HL-60 (cell line): ENCODE measurements around the gene PLK1.

Source experiments
- DNase-seq, 2 experiments: peaks; one replicate each; pipeline ENCODE4 v3.0.0-alpha.2; 2010 to 2020; ENCODE audit warnings: low read depth in 1 of 2, low spot score in 1 of 2
- H3K27ac ChIP-seq: fragments of 250-450 bp; sonication (Bioruptor Pico); replicated peaks from 2 replicates; pipeline ENCODE4 v1.5.1; 2020; ENCODE audit warnings: mild to moderate bottlenecking, moderate library complexity
- H3K27me3 ChIP-seq: fragments of 250-450 bp; sonication (Bioruptor Pico); 2 replicates; pipeline ENCODE4 v1.5.1; 2021; ENCODE audit warnings: mild to moderate bottlenecking, moderate library complexity; ENCODE audit not compliant: insufficient read depth, poor library complexity, severe bottlenecking
- H3K4me3 ChIP-seq: replicated peaks from 2 replicates; pipeline ENCODE4 v1.5.1; 2011; ENCODE audit warnings: mild to moderate bottlenecking, control low read depth, low read length; ENCODE audit not compliant: insufficient read depth
- GABPA ChIP-seq: IDR thresholded peaks from 2 replicates; pipeline ENCODE4 v1.6.1; 2012; ENCODE audit warnings: low read depth
- POLR2AphosphoS5 ChIP-seq: IDR thresholded peaks from 2 replicates; pipeline ENCODE4 v1.6.1; 2012; ENCODE audit warnings: low read depth
- SPI1 ChIP-seq: IDR thresholded peaks from 2 replicates; pipeline ENCODE4 v1.6.1; 2012; ENCODE audit warnings: low read depth, mild to moderate bottlenecking, borderline replicate concordance
- TF ChIP-seq, protein P1 (sequence below): IDR thresholded peaks from one replicate; pipeline ENCODE4 v1.5.1; 2011; ENCODE audit warnings: low read length, control low read depth, inconsistent platforms; ENCODE audit not compliant: insufficient read depth
- TF ChIP-seq, protein P2 (sequence below): IDR thresholded peaks from 2 replicates; pipeline ENCODE4 v1.6.1; 2012; ENCODE audit warnings: low read depth; ENCODE audit not compliant: insufficient replicate concordance

PLK1 gene

DNA sequence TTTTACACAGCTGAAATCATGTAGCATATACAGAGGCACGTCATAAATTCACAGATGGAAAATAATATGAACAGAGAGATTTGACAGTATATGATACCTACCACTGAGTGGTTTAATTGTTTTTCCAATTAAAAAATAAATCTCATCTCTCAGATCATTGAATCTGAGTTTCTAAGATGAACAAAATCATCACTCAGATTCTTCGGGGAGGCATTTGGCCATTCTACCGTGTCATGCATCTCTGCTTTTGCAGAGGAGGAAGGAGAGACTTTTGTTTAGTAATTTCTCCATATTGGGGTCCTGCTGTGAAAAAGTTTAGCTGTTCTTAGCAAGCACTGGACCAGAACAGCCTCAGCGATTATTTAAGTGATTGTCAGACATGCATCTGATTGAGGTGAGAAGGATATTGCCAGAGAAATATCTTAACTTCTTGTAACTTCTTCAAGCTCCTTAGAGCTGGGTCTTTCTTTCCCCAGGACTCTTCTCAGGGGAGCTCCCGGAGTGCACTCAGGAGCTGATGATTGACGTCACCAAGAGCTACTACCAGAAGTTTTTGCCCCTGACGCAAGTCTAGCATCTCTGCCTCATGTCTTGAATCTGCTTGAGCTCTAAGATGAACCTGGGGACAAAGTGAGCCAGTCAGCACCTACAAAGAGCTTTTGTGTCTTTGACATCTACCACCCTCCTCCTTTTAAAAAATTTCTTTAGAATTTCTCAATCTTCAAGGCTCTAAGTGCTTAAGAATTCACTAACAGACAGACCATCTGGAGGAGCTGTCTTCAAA lies 11.9 kb upstream of the PLK1 start:
- TF ChIP-seq, protein P1, sequence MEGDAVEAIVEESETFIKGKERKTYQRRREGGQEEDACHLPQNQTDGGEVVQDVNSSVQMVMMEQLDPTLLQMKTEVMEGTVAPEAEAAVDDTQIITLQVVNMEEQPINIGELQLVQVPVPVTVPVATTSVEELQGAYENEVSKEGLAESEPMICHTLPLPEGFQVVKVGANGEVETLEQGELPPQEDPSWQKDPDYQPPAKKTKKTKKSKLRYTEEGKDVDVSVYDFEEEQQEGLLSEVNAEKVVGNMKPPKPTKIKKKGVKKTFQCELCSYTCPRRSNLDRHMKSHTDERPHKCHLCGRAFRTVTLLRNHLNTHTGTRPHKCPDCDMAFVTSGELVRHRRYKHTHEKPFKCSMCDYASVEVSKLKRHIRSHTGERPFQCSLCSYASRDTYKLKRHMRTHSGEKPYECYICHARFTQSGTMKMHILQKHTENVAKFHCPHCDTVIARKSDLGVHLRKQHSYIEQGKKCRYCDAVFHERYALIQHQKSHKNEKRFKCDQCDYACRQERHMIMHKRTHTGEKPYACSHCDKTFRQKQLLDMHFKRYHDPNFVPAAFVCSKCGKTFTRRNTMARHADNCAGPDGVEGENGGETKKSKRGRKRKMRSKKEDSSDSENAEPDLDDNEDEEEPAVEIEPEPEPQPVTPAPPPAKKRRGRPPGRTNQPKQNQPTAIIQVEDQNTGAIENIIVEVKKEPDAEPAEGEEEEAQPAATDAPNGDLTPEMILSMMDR: no peak
- TF ChIP-seq, protein P2, sequence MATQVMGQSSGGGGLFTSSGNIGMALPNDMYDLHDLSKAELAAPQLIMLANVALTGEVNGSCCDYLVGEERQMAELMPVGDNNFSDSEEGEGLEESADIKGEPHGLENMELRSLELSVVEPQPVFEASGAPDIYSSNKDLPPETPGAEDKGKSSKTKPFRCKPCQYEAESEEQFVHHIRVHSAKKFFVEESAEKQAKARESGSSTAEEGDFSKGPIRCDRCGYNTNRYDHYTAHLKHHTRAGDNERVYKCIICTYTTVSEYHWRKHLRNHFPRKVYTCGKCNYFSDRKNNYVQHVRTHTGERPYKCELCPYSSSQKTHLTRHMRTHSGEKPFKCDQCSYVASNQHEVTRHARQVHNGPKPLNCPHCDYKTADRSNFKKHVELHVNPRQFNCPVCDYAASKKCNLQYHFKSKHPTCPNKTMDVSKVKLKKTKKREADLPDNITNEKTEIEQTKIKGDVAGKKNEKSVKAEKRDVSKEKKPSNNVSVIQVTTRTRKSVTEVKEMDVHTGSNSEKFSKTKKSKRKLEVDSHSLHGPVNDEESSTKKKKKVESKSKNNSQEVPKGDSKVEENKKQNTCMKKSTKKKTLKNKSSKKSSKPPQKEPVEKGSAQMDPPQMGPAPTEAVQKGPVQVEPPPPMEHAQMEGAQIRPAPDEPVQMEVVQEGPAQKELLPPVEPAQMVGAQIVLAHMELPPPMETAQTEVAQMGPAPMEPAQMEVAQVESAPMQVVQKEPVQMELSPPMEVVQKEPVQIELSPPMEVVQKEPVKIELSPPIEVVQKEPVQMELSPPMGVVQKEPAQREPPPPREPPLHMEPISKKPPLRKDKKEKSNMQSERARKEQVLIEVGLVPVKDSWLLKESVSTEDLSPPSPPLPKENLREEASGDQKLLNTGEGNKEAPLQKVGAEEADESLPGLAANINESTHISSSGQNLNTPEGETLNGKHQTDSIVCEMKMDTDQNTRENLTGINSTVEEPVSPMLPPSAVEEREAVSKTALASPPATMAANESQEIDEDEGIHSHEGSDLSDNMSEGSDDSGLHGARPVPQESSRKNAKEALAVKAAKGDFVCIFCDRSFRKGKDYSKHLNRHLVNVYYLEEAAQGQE: no peak
- TF ChIP-seq SPI1: no peak
- no peak for TF ChIP-seq POLR2AphosphoS5
- TF ChIP-seq GABPA: no peak
- Histone ChIP-seq H3K27ac (no peak overlapping the region), H3K4me3 (no peak overlapping the region), H3K27me3 (no peaks in the 10 kb centered on the region)
- no peak for DNase-seq

DNA sequence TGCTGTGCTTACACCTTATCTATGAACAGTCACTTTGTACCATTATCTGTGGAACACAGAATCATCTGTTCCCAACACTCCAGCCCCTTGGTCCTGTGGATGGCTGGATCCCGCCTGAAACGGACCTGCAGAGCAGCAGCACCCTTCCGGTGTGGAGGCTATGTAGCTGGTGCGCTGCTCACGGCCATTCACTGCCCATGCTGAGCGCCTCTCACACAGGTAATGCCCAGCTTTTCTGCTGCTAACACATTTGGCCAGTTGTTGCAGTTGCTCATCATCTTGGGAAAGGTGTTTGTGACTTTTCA lies 11.4 kb upstream of the PLK1 start:
- Histone ChIP-seq H3K27ac (no peak overlapping the region), H3K4me3 (no peak overlapping the region), H3K27me3 (no peaks in the 10 kb centered on the region)
- DNase-seq: no peak
- TF ChIP-seq, protein P2: no peak
- TF ChIP-seq SPI1 (no peak), POLR2AphosphoS5 (no peak), GABPA (no peak)
- TF ChIP-seq, protein P1: no peak

DNA sequence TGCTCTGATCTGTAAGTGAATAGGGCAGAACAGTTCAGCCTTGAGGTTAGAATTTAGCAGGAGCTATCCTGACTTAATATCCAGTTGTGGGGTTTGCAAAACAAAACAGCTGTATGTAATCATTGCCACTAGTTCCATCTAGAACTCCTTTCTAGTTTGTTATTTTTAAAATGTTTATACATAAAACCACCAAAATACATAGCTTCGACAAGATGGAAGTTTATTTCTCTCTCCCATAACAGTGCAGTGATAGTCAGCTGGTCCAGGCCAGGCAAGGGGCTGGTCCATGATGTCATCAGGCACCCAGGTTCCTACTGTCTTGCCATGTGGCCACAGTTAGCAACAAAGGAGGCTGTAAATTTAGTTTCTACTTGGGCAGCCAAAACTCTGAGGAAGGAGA lies 10.5 kb upstream of the PLK1 start:
- TF ChIP-seq GABPA: no peak
- TF ChIP-seq, protein P2: no peak
- TF ChIP-seq SPI1: no peak
- no peak for TF ChIP-seq POLR2AphosphoS5
- TF ChIP-seq, protein P1: no peak
- no peak overlapping the region for H3K4me3 ChIP-seq
- no peak for DNase-seq
- no peak overlapping the region for H3K27ac ChIP-seq
- H3K27me3 ChIP-seq: no peaks in the 10 kb centered on the region
